ENCODE data around the gene TFCP2L1.

GRCh38 chr2:121309323-121309722, 24.3 kb upstream of the TFCP2L1 start:
- TF ChIP-seq, protein P1, sequence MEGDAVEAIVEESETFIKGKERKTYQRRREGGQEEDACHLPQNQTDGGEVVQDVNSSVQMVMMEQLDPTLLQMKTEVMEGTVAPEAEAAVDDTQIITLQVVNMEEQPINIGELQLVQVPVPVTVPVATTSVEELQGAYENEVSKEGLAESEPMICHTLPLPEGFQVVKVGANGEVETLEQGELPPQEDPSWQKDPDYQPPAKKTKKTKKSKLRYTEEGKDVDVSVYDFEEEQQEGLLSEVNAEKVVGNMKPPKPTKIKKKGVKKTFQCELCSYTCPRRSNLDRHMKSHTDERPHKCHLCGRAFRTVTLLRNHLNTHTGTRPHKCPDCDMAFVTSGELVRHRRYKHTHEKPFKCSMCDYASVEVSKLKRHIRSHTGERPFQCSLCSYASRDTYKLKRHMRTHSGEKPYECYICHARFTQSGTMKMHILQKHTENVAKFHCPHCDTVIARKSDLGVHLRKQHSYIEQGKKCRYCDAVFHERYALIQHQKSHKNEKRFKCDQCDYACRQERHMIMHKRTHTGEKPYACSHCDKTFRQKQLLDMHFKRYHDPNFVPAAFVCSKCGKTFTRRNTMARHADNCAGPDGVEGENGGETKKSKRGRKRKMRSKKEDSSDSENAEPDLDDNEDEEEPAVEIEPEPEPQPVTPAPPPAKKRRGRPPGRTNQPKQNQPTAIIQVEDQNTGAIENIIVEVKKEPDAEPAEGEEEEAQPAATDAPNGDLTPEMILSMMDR (IDR thresholded peaks at IDR 0.05; ENCODE audit: low read depth, low read length, missing input control): no peak
- TF ChIP-seq RAD21 (IDR thresholded peaks at IDR 0.05): no peak
- no peak for TF ChIP-seq REST (IDR thresholded peaks at IDR 0.05)
- TF ChIP-seq GABPA (IDR thresholded peaks at IDR 0.05 in 1 of 2, conservative IDR thresholded peaks at IDR 0.05 in 1 of 2): no peak
- no peak for TF ChIP-seq FOXA1 (IDR thresholded peaks at IDR 0.05)
- no peak for TF ChIP-seq ATF3 (IDR thresholded peaks at IDR 0.05)
- TF ChIP-seq YY1 (IDR thresholded peaks at IDR 0.05): no peak
- no peak for TF ChIP-seq HNF4G (IDR thresholded peaks at IDR 0.05)
- TF ChIP-seq MAX (IDR thresholded peaks at IDR 0.05): no peak
- no peak for TF ChIP-seq TAF1 (conservative IDR thresholded peaks at IDR 0.05)
- TF ChIP-seq SP1 (IDR thresholded peaks at IDR 0.05): no peak
- TF ChIP-seq, protein P2, sequence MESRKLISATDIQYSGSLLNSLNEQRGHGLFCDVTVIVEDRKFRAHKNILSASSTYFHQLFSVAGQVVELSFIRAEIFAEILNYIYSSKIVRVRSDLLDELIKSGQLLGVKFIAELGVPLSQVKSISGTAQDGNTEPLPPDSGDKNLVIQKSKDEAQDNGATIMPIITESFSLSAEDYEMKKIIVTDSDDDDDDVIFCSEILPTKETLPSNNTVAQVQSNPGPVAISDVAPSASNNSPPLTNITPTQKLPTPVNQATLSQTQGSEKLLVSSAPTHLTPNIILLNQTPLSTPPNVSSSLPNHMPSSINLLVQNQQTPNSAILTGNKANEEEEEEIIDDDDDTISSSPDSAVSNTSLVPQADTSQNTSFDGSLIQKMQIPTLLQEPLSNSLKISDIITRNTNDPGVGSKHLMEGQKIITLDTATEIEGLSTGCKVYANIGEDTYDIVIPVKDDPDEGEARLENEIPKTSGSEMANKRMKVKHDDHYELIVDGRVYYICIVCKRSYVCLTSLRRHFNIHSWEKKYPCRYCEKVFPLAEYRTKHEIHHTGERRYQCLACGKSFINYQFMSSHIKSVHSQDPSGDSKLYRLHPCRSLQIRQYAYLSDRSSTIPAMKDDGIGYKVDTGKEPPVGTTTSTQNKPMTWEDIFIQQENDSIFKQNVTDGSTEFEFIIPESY (IDR thresholded peaks at IDR 0.05): no peak
- TF ChIP-seq HNF4A (conservative IDR thresholded peaks at IDR 0.05): no peak

Measured in liver (tissue), 3 donors.